Adrenal gland (tissue), 12 donors: Measurements from ENCODE around the gene TXN2. TPM values are rescaled to one million over a fixed set of nuclear protein-coding genes. Genes with fewer than 3 reads are reported as not detected.

Experiments
- DNase-seq, 7 donors: peaks; one replicate each; pipeline ENCODE4 v3.0.0-alpha.2; 2019 to 2020
- H3K27ac ChIP-seq, 5 donors: fragments of 200-600 bp; sonication (generic) in 4 of 5; 1 replicate in 3 of 5; 2 replicates in 2 of 5; pipeline versions ENCODE4 v1.5.1 to v1.8.0; 2016 to 2020; ENCODE audit warnings: mild to moderate bottlenecking in 1 of 5
- H3K27me3 ChIP-seq: fragments of 200-600 bp; 2 replicates; pipeline ENCODE4 v1.8.0; 2021
- H3K36me3 ChIP-seq, 2 donors: fragments of 200-600 bp; replicated peaks in 1 of 2; 1 replicate in 1 of 2; 2 replicates in 1 of 2; pipeline versions ENCODE4 v1.5.1 to v1.8.0; 2018 to 2022
- H3K4me1 ChIP-seq, 2 donors: fragments of 200-600 bp; replicated peaks in 1 of 2; 1 replicate in 1 of 2; 2 replicates in 1 of 2; pipeline versions ENCODE4 v1.5.1 to v1.8.0; 2018 to 2021
- H3K4me3 ChIP-seq, 4 donors: fragments of 200-600 bp; sonication (generic) in 3 of 4; one replicate each; pipeline ENCODE4 v1.5.1; 2016 to 2018
- H3K9me3 ChIP-seq, 3 donors: fragments of 200-600 bp; sonication (generic) in 1 of 3; replicated peaks in 1 of 3; 1 replicate in 2 of 3; 2 replicates in 1 of 3; pipeline versions ENCODE4 v1.5.1 to v1.8.0; 2016 to 2021
- CTCF ChIP-seq, 6 experiments: fragments of 450-650 bp in 4 of 6; fragments of 200-600 bp in 2 of 6; sonication (generic) in 1 of 6; IDR thresholded peaks; 1 replicate in 5 of 6; 2 replicates in 1 of 6; pipeline versions ENCODE4 v1.5.1 to v1.8.0; 2016 to 2021; ENCODE audit warnings: antibody characterized with exemption in 6 of 6, mild to moderate bottlenecking in 2 of 6, moderate library complexity in 1 of 6
- POLR2A ChIP-seq, 2 donors: fragments of 450-650 bp; IDR thresholded peaks; one replicate each; pipeline ENCODE4 v1.6.1; 2017; ENCODE audit warnings: antibody characterized with exemption in 2 of 2, mild to moderate bottlenecking in 2 of 2, moderate library complexity in 1 of 2
- WGBS, 4 donors: extraction: QIAGEN DNeasy Blood & Tissue Kit in 2 of 4; methylation state at CpG; one replicate each; pipeline versions ENCODE4 v1.1.5 to v1.1.7; 2013 to 2017; 5-methylcytosine and 5-hydroxymethylcytosine counted together
- intact Hi-C, 2 donors: fragments of 100-400 bp; cut with DNase I; formaldehyde crosslinking; loops; one replicate each; pipeline versions ENCODE4 v1.14.1 to v1.15.0; 2022 to 2023
- polyA plus RNA-seq, 3 donors: library from polyadenylated mRNA; stranded (reverse); fragments of 200-250 nt in 2 of 3; fragments of 350-450 nt in 1 of 3; fragmentation: Illumina TruSeq in 1 of 3; extraction: RNeasy Lipid Tissue Mini Kit (QIAGEN cat#74804) in 1 of 3; gene quantifications; one replicate each; pipeline ENCODE4 v1.2.3, GENCODE V29; 2013 to 2014
- total RNA-seq, 9 donors: library from RNA; depleted of rRNA in 4 of 9; stranded (reverse); fragments of >200 nt in 4 of 9; fragments of 120-200 nt in 1 of 9; fragmentation: NEBNext Ultra II Directional in 1 of 9; extraction: Animal tissue kit (Norgen Biotek cat#: 25700) in 1 of 9; gene quantifications; one replicate each; pipeline versions ENCODE4 v1.1.0 to v1.2.4, GENCODE V29; 2013 to 2023
- donor health status: healthy with polysubstance abuse.
- donor health status: Bipolar disorder and iron deficiency.
- donor health status: DM: yes; HTN: yes; CAD: no.
- donor health status: DM: no; HTN: no; CAD: no.
- donor health status: DM: no; HTN: no; CAD: no.
- donor health status: DM: yes; HTN: yes; CAD: no.

Gene TXN2
- total and polyA plus RNA-seq, 12 donors: 160 to 245 (median 202) TPM

GRCh38 chr22:36472689-36473088 lies 8.8 kb downstream of the TXN2 start:
- Histone ChIP-seq H3K27ac (peak overlapping the region; percentile 59 to 87 (median 73)), H3K9me3 (no peaks in the 10 kb centered on the region), H3K27me3 (no peaks in the 10 kb centered on the region), H3K4me3 (no peak overlapping the region), H3K36me3 (peaks cover 0 to 58% of the 10 kb centered on the region in 2 donors), H3K4me1 (peaks cover 26 to 43% of the 10 kb centered on the region in 2 donors)
- WGBS, 4 donors: 36 to 53% (median 47%) methylated on average over 12 to 13 of the region's 13 CpGs
- TF ChIP-seq CTCF (IDR thresholded peaks at IDR 0.05) (no peak), POLR2A (IDR thresholded peaks at IDR 0.05) (peak in 1 of 2 donors; percentile 7)
- intact Hi-C loops: loop anchor here in 1 of 2 donors (5.0 kb wide), 1 partner anchor 170 kb away; no protein-coding TSS in a partner anchor
- DNase-seq: peak in 6 of 7 donors; percentile 56 to 79 (median 62)

GRCh38 chr22:36471341-36471821 lies 10.1 kb downstream of the TXN2 start:
- TF ChIP-seq POLR2A (IDR thresholded peaks at IDR 0.05): no peak
- no peak for TF ChIP-seq CTCF (IDR thresholded peaks at IDR 0.05)
- Histone ChIP-seq H3K27me3 (no peaks in the 10 kb centered on the region), H3K27ac (peak overlapping the region in 4 of 5 donors; percentile 59 to 87 (median 76)), H3K36me3 (peaks cover 0 to 55% of the 10 kb centered on the region in 2 donors), H3K9me3 (no peaks in the 10 kb centered on the region), H3K4me3 (no peak overlapping the region), H3K4me1 (peaks cover 26 to 41% of the 10 kb centered on the region in 2 donors)
- intact Hi-C loops: loop anchor here (2.0 to 5.0 kb wide), 2 partner anchors 169 to 171 kb away; no protein-coding TSS in a partner anchor
- peak in 6 of 7 donors; percentile 63 to 78 (median 72) for DNase-seq
- WGBS, 4 donors: 60 to 80% (median 70%) methylated on average over 12 to 14 of the region's 14 CpGs

- H3K27ac ChIP-seq: peak overlapping the region in 4 of 5 donors; percentile 59 to 87 (median 76)
- no peak overlapping the region for H3K4me3 ChIP-seq
- DNase-seq: peak in 1 of 7 donors; percentile 9
- no peak for TF ChIP-seq POLR2A (IDR thresholded peaks at IDR 0.05)
- TF ChIP-seq CTCF (IDR thresholded peaks at IDR 0.05): no peak
- peaks cover 0 to 50% of the 10 kb centered on the region in 2 donors for H3K36me3 ChIP-seq
- H3K4me1 ChIP-seq: peaks cover 26 to 42% of the 10 kb centered on the region in 2 donors
- WGBS, 4 donors: 64 to 72% (median 67%) methylated on average over 6 to 10 of the region's 10 CpGs
- intact Hi-C loops: loop anchor here (2.0 to 5.0 kb wide), 2 partner anchors 169 to 170 kb away; no protein-coding TSS in a partner anchor
- no peaks in the 10 kb centered on the region for H3K27me3 ChIP-seq
- H3K9me3 ChIP-seq: no peaks in the 10 kb centered on the region
Measured at GRCh38 chr22:36470994-36471331, 10.5 kb downstream of the TXN2 start.

GRCh38 chr22:36470162-36470993 lies 11.1 kb downstream of the TXN2 start:
- H3K27ac ChIP-seq: peak overlapping the region in 4 of 5 donors; percentile 59 to 87 (median 76)
- H3K36me3 ChIP-seq: peaks cover 0 to 44% of the 10 kb centered on the region in 2 donors
- no peak overlapping the region for H3K4me3 ChIP-seq
- no peak for TF ChIP-seq POLR2A (IDR thresholded peaks at IDR 0.05)
- peak; percentile 89 to 96 (median 90) for TF ChIP-seq CTCF (IDR thresholded peaks at IDR 0.05)
- H3K9me3 ChIP-seq: no peaks in the 10 kb centered on the region
- intact Hi-C loops: loop anchor here (2.0 to 5.0 kb wide), 2 partner anchors 168 to 170 kb away; no protein-coding TSS in a partner anchor
- H3K4me1 ChIP-seq: peaks cover 32 to 47% of the 10 kb centered on the region in 2 donors
- H3K27me3 ChIP-seq: no peaks in the 10 kb centered on the region
- DNase-seq: peak; percentile 82 to 95 (median 90)
- 36 to 43% (median 39%) methylated on average over 11 to 14 of the region's 14 CpGs for WGBS, 4 donors
